Osteocyte (in vitro differentiated cells): ENCODE data around the gene FRYL. TPM values are rescaled to one million over a fixed set of nuclear protein-coding genes. Genes with fewer than 3 reads are reported as not detected.

Experiments used
- DNase-seq: peaks from one replicate; pipeline ENCODE4 v3.0.0; 2021; ENCODE audit warnings: mixed read lengths; ENCODE audit not compliant: unreplicated experiment; ENCODE audit errors: extremely low spot score
- H3K27ac Mint-ChIP-seq: one replicate; pipeline ENCODE4 v1.8.0; 2021; ENCODE audit warnings: mild to moderate bottlenecking, mixed read lengths; ENCODE audit not compliant: unreplicated experiment
- H3K27me3 Mint-ChIP-seq: one replicate; pipeline ENCODE4 v1.8.0; 2021; ENCODE audit warnings: mixed read lengths; ENCODE audit not compliant: unreplicated experiment
- H3K36me3 Mint-ChIP-seq: one replicate; pipeline ENCODE4 v1.8.0; 2021; ENCODE audit warnings: mixed read lengths; ENCODE audit not compliant: unreplicated experiment
- H3K4me1 Mint-ChIP-seq: one replicate; pipeline ENCODE4 v1.8.0; 2021; ENCODE audit warnings: mixed read lengths; ENCODE audit not compliant: unreplicated experiment
- H3K4me3 Mint-ChIP-seq: one replicate; pipeline ENCODE4 v1.8.0; 2021; ENCODE audit warnings: mild to moderate bottlenecking, moderate library complexity, mixed read lengths; ENCODE audit not compliant: unreplicated experiment
- H3K9me3 Mint-ChIP-seq: one replicate; pipeline ENCODE4 v1.8.0; 2021; ENCODE audit warnings: mixed read lengths; ENCODE audit not compliant: unreplicated experiment
- CTCF ChIP-seq: fragments of 200-600 bp; sonication (generic); IDR thresholded peaks from 2 replicates; pipeline ENCODE4 v1.5.0; 2021; ENCODE audit warnings: antibody characterized with exemption, mild to moderate bottlenecking, moderate library complexity
- total RNA-seq: library from RNA; stranded (reverse); gene quantifications from 2 replicates; pipeline ENCODE4 v1.2.1, GENCODE V29; 2021

Gene FRYL
- total RNA-seq, 1 donor from 2014 or later = 61.9 TPM

DNA sequence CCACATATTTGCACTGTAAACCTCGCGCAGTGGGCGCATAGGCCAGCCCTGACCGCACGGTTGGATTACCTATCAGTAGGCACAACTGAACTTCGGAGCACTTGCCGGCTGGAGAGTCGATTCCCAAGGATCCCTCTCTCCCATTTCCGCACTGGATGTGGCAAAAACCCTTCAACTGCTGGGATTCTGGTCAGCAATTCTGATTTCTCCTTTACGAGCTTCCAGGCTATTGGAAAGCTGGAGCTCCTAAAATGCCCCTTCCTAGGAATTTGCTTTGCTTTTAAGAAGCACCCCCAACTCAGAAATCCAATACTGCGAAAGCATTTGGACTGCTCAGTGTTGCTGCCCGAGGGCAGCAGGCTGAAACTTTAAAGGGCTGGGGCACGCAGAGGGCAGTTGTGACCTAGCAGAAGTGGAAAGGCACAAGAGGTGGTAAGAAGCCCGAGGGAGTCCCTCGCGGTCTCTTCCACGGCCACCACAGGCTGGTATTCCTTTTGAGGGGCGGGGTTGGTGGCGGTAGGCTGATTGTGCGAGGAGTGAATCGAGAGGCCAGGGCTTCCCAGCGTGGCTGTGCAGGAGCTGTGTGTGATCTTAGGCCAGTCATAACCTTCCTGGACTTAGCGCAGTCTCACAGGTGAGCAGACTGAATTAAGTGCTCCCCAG lies 288.4 kb downstream of the FRYL start:
- H3K27ac Mint-ChIP-seq = no peak overlapping the region
- peaks cover 49% of the 10 kb centered on the region for H3K27me3 Mint-ChIP-seq
- DNase-seq = no peak
- H3K9me3 Mint-ChIP-seq = no peaks in the 10 kb centered on the region
- no peak for TF ChIP-seq CTCF
- no peaks in the 10 kb centered on the region for H3K4me1 Mint-ChIP-seq
- no peak overlapping the region for H3K4me3 Mint-ChIP-seq
- peaks cover 6% of the 10 kb centered on the region for H3K36me3 Mint-ChIP-seq

DNA sequence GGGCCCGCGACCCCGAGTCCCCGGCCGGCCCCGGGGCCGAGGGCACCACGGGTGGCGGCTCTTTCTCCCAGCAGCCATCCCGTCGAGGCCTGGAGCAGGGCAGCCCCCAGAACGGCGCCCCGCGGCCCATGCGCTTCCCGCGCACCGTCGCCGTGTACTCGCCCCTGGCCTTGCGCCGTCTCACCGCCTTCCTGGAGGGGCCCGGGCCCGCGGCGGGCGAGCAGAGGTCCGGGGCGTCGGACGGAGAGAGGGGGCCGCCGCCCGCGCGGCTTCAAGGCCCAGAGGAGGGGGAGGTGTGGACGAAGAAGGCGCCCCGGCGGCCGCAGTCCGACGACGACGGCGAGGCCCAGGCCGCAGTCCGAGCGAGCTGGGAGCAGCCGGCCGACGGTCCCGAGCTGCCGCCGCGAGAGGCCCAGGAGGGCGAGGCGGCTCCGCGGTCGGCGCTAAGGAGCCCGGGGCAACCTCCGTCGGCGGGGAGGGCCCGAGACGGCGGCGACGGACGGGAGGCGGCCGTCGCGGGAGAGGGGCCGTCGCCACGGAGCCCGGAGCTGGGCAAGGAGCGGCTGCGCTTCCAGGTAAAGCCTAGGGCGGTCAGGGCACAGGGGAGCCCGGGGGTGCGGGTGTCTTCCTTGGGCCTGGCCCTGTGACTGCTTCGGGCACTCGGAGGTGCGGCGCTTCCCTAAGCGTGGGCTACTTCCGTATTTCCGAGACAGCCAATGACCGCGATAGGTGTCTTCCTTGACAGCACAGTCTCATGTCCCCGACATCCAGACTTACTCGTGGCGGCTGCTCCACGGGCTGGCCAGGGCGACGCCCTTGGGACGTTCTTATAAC lies 289.2 kb downstream of the FRYL start:
- no peak overlapping the region for H3K27ac Mint-ChIP-seq
- no peaks in the 10 kb centered on the region for H3K4me1 Mint-ChIP-seq
- peaks cover 50% of the 10 kb centered on the region for H3K27me3 Mint-ChIP-seq
- H3K9me3 Mint-ChIP-seq = no peaks in the 10 kb centered on the region
- DNase-seq = no peak
- H3K36me3 Mint-ChIP-seq = peaks cover 5% of the 10 kb centered on the region
- H3K4me3 Mint-ChIP-seq = no peak overlapping the region
- TF ChIP-seq CTCF = no peak

DNA sequence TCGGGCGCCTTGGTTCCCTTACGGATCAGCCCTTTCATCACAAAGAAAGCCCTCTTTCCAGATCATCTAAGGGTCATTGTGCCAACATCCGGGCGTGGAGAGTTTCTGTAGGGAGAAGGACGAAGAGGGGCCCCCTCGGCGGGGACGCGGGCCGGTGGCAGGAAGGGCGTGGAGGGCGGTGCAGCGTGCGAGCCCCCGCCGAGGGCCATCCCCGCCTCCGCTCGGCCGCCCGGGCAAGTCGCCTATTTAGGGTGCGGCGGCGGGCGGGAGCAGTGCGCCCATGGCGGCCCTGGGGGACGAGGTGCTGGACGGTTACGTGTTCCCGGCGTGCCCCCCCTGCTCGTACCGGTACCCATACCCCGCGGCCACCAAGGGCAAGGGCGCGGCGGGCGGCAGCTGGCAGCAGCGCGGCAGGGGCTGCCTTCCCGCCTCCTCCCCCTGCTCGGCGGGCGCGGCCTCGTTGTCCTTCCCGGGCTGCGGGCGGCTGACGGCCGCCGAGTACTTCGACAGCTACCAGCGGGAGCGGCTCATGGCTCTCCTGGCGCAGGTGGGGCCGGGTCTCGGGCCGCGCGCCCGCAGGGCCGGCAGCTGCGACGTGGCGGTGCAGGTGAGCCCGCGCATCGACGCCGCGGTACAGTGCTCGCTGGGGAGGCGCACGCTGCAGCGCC lies 289.9 kb downstream of the FRYL start, which contains the start of gene ZAR1:
Gene ZAR1, plus strand, starts transcription at position 241 of the 668 bp plus-strand sequence. Its CDS starts 40 bp downstream, at position 281.
- TF ChIP-seq CTCF = no peak
- no peaks in the 10 kb centered on the region for H3K4me1 Mint-ChIP-seq
- H3K36me3 Mint-ChIP-seq = no peaks in the 10 kb centered on the region
- peaks cover 55% of the 10 kb centered on the region for H3K27me3 Mint-ChIP-seq
- H3K27ac Mint-ChIP-seq = no peak within 1 kb of the TSS
- H3K4me3 Mint-ChIP-seq = peak within 1 kb of the TSS; percentile 65
- DNase-seq = no peak
- H3K9me3 Mint-ChIP-seq = no peaks in the 10 kb centered on the region

DNA sequence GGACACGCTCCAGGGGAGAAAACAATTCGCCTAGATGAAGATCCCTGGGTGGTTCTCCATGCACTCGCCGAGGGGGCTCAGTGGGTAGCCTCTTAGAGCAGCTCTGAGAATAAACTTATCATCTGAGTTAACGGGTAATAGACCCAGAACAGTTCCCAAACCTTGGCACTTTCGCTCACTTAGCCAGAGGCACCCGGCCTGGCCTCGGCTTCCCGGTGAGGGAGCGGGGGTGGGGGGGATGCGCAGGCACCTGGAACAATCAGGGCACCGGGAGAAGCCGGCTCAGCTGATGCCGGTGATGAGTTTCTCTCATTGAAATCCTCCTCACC lies 290.4 kb downstream of the FRYL start:
- H3K27ac Mint-ChIP-seq = no peak overlapping the region
- H3K4me3 Mint-ChIP-seq = peak overlapping the region; percentile 65
- no peak for DNase-seq
- no peaks in the 10 kb centered on the region for H3K4me1 Mint-ChIP-seq
- H3K9me3 Mint-ChIP-seq = no peaks in the 10 kb centered on the region
- peaks cover 60% of the 10 kb centered on the region for H3K27me3 Mint-ChIP-seq
- no peak for TF ChIP-seq CTCF
- no peaks in the 10 kb centered on the region for H3K36me3 Mint-ChIP-seq
